GM21423 (cell line): ENCODE data around the gene MAGI2.
"Not testable (repeated sequence)": the region's sequence is repeated elsewhere in the genome, so short reads cannot be mapped to it uniquely, and the experiment has no call there.

Source experiments
- ATAC-seq: cut with Tn5 transposase; IDR thresholded peaks from one replicate; pipeline ENCODE4 v1.9.1; 2021; ENCODE audit warnings: mild to moderate bottlenecking, moderate library complexity; ENCODE audit not compliant: unreplicated experiment

Gene MAGI2

GRCh38 chr7:78967561-78967960 lies 485.9 kb downstream of the MAGI2 start:
- not testable (repeated sequence) for ATAC-seq

GRCh38 chr7:78967046-78967445 lies 486.4 kb downstream of the MAGI2 start:
- ATAC-seq, result no peak

GRCh38 chr7:78959477-78959876 lies 494.0 kb downstream of the MAGI2 start:
- ATAC-seq, result no peak

- ATAC-seq, result no peak
Observed at GRCh38 chr7:78955329-78955728, 498.1 kb downstream of the MAGI2 start.

GRCh38 chr7:78953726-78954363 lies 499.6 kb downstream of the MAGI2 start:
- ATAC-seq, result no peak

GRCh38 chr7:78953090-78953489 lies 500.4 kb downstream of the MAGI2 start:
- no peak for ATAC-seq

- ATAC-seq, result no peak
Observed at GRCh38 chr7:78939669-78940068, 513.8 kb downstream of the MAGI2 start.

GRCh38 chr7:78924581-78924980 lies 528.9 kb downstream of the MAGI2 start:
- no peak for ATAC-seq

- ATAC-seq, result no peak
Observed at GRCh38 chr7:78912781-78913180, 540.7 kb downstream of the MAGI2 start.

GRCh38 chr7:78906735-78907134 lies 546.7 kb downstream of the MAGI2 start:
- no peak for ATAC-seq

GRCh38 chr7:78905436-78905835 lies 548.0 kb downstream of the MAGI2 start:
- no peak for ATAC-seq

- ATAC-seq, result no peak
Observed at GRCh38 chr7:78904983-78905382, 548.5 kb downstream of the MAGI2 start.

- ATAC-seq, result no peak
Observed at GRCh38 chr7:78901566-78901965, 551.9 kb downstream of the MAGI2 start.

- ATAC-seq, result no peak
Observed at GRCh38 chr7:78900806-78901205, 552.7 kb downstream of the MAGI2 start.

GRCh38 chr7:78895393-78895792 lies 558.1 kb downstream of the MAGI2 start:
- ATAC-seq, result no peak

- ATAC-seq, result no peak
Observed at GRCh38 chr7:78879206-78879605, 574.3 kb downstream of the MAGI2 start.

- no peak for ATAC-seq
Observed at GRCh38 chr7:78873117-78873516, 580.4 kb downstream of the MAGI2 start.

- ATAC-seq, result no peak
Observed at GRCh38 chr7:78864339-78864738, 589.1 kb downstream of the MAGI2 start.

- ATAC-seq, result no peak
Observed at GRCh38 chr7:78863281-78863680, 590.2 kb downstream of the MAGI2 start.

- no peak for ATAC-seq
Observed at GRCh38 chr7:78862411-78862900, 591.0 kb downstream of the MAGI2 start.

- no peak for ATAC-seq
Observed at GRCh38 chr7:78852951-78853350, 600.5 kb downstream of the MAGI2 start.

GRCh38 chr7:78850093-78850740 lies 603.2 kb downstream of the MAGI2 start:
- no peak for ATAC-seq

GRCh38 chr7:78845155-78845554 lies 608.3 kb downstream of the MAGI2 start:
- ATAC-seq, result no peak
